Liver (tissue), 3 donors: ENCODE measurements around the gene PKN2.

ENCODE experiments used
- FOXA2 ChIP-seq: IDR thresholded peaks from 2 replicates; pipeline ENCODE4 v1.6.1; 2016; ENCODE audit warnings: antibody characterized with exemption
- GABPA ChIP-seq, 2 donors: IDR thresholded peaks in 1 of 2; conservative IDR thresholded peaks in 1 of 2; 2 replicates each; pipeline ENCODE4 v1.6.1; 2016; ENCODE audit warnings: antibody characterized with exemption in 2 of 2, mild to moderate bottlenecking in 1 of 2, moderate library complexity in 1 of 2
- HNF4A ChIP-seq, 2 donors: conservative IDR thresholded peaks; 2 replicates each; pipeline ENCODE4 v1.6.1; 2016; ENCODE audit warnings: antibody characterized with exemption in 2 of 2, mild to moderate bottlenecking in 2 of 2
- JUND ChIP-seq, 2 donors: IDR thresholded peaks; 2 replicates each; pipeline ENCODE4 v1.6.1; 2016; ENCODE audit warnings: antibody characterized with exemption in 2 of 2
- NR2F2 ChIP-seq: IDR thresholded peaks from 2 replicates; pipeline ENCODE4 v1.6.1; 2016; ENCODE audit warnings: antibody characterized with exemption
- RAD21 ChIP-seq, 2 donors: IDR thresholded peaks; 2 replicates each; pipeline ENCODE4 v1.6.1; 2016; ENCODE audit warnings: antibody characterized with exemption in 2 of 2, mild to moderate bottlenecking in 2 of 2
- REST ChIP-seq: IDR thresholded peaks from 2 replicates; pipeline ENCODE4 v1.6.1; 2016; ENCODE audit warnings: antibody characterized with exemption, mild to moderate bottlenecking
- RXRA ChIP-seq, 2 donors: IDR thresholded peaks; 2 replicates each; pipeline ENCODE4 v1.6.1; 2017 to 2018; ENCODE audit warnings: antibody characterized with exemption in 2 of 2, mild to moderate bottlenecking in 1 of 2
- SP1 ChIP-seq: IDR thresholded peaks from 2 replicates; pipeline ENCODE4 v1.6.1; 2018; ENCODE audit warnings: antibody characterized with exemption, mild to moderate bottlenecking
- TAF1 ChIP-seq: conservative IDR thresholded peaks from 2 replicates; pipeline ENCODE4 v1.6.1; 2016; ENCODE audit warnings: antibody characterized with exemption, mild to moderate bottlenecking
- TF ChIP-seq, protein P1 (sequence below): fragments of 150-350 bp; IDR thresholded peaks from 2 replicates; pipeline ENCODE4 v1.5.1; 2017; ENCODE audit warnings: improper control_type of control experiment, low read depth, low read length; ENCODE audit not compliant: missing input control
- TF ChIP-seq, protein P2 (sequence below): IDR thresholded peaks from 2 replicates; pipeline ENCODE4 v1.6.1; 2016; ENCODE audit warnings: antibody characterized with exemption
- TF ChIP-seq, protein P3 (sequence below): IDR thresholded peaks from 2 replicates; pipeline ENCODE4 v1.6.1; 2016; ENCODE audit warnings: antibody characterized with exemption
- donor health status: healthy.
- donor health status: healthy.

GRCh38 chr1:88661951-88662699 is 21.9 kb upstream of the PKN2 start:
- TF ChIP-seq TAF1 (no peak), RXRA (IDR thresholded peaks at IDR 0.05) (no peak), JUND (IDR thresholded peaks at IDR 0.05) (no peak), REST (no peak), RAD21 (IDR thresholded peaks at IDR 0.05) (no peak), FOXA2 (no peak), NR2F2 (no peak), SP1 (no peak), GABPA (IDR thresholded peaks at IDR 0.05 in 1 of 2, conservative IDR thresholded peaks at IDR 0.05 in 1 of 2) (no peak), HNF4A (conservative IDR thresholded peaks at IDR 0.05) (no peak)
- TF ChIP-seq, protein P1, sequence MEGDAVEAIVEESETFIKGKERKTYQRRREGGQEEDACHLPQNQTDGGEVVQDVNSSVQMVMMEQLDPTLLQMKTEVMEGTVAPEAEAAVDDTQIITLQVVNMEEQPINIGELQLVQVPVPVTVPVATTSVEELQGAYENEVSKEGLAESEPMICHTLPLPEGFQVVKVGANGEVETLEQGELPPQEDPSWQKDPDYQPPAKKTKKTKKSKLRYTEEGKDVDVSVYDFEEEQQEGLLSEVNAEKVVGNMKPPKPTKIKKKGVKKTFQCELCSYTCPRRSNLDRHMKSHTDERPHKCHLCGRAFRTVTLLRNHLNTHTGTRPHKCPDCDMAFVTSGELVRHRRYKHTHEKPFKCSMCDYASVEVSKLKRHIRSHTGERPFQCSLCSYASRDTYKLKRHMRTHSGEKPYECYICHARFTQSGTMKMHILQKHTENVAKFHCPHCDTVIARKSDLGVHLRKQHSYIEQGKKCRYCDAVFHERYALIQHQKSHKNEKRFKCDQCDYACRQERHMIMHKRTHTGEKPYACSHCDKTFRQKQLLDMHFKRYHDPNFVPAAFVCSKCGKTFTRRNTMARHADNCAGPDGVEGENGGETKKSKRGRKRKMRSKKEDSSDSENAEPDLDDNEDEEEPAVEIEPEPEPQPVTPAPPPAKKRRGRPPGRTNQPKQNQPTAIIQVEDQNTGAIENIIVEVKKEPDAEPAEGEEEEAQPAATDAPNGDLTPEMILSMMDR: no peak
- TF ChIP-seq, protein P2, sequence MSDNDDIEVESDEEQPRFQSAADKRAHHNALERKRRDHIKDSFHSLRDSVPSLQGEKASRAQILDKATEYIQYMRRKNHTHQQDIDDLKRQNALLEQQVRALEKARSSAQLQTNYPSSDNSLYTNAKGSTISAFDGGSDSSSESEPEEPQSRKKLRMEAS: no peak
- TF ChIP-seq, protein P3, sequence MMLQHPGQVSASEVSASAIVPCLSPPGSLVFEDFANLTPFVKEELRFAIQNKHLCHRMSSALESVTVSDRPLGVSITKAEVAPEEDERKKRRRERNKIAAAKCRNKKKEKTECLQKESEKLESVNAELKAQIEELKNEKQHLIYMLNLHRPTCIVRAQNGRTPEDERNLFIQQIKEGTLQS: no peak
